SJSA1 (cell line): ENCODE measurements around the gene LPCAT4. TPM values are rescaled to one million over a fixed set of nuclear protein-coding genes. Genes with fewer than 3 reads are reported as not detected.

ENCODE experiments used
- DNase-seq, 2 experiments: peaks; one replicate each; pipeline ENCODE4 v3.0.0-alpha.2; 2015 to 2020; ENCODE audit warnings: low spot score in 2 of 2, low read depth in 1 of 2
- H3K27ac ChIP-seq: fragments of 250-450 bp; sonication (Bioruptor Pico); 2 replicates; pipeline ENCODE4 v1.5.1; 2020; ENCODE audit warnings: mild to moderate bottlenecking, moderate library complexity
- H3K27me3 ChIP-seq: fragments of 250-450 bp; sonication (Bioruptor Pico); replicated peaks from 2 replicates; pipeline ENCODE4 v1.5.1; 2020; ENCODE audit warnings: mild to moderate bottlenecking, moderate library complexity
- H3K36me3 ChIP-seq: fragments of 250-450 bp; sonication (Bioruptor Pico); 2 replicates; pipeline ENCODE4 v1.5.1; 2020; ENCODE audit warnings: mild to moderate bottlenecking
- H3K4me1 ChIP-seq: fragments of 250-450 bp; sonication (Bioruptor Pico); replicated peaks from 2 replicates; pipeline ENCODE4 v1.6.1; 2021; ENCODE audit warnings: mild to moderate bottlenecking
- H3K4me3 ChIP-seq: fragments of 250-450 bp; sonication (Bioruptor Pico); 2 replicates; pipeline ENCODE4 v1.5.1; 2020; ENCODE audit warnings: mild to moderate bottlenecking
- H3K9me3 ChIP-seq: fragments of 250-450 bp; sonication (Bioruptor Pico); replicated peaks from 2 replicates; pipeline ENCODE4 v1.5.1; 2020; ENCODE audit warnings: mild to moderate bottlenecking
- total RNA-seq: library from RNA; depleted of rRNA; stranded (reverse); fragments of >200 nt; shearing (Covaris generic); gene quantifications from 2 replicates; pipeline ENCODE4 v1.2.3, GENCODE V29; 2014

The LPCAT4 gene
- total RNA-seq, 1 experiment from 2014 or later: 7.5 TPM

DNA sequence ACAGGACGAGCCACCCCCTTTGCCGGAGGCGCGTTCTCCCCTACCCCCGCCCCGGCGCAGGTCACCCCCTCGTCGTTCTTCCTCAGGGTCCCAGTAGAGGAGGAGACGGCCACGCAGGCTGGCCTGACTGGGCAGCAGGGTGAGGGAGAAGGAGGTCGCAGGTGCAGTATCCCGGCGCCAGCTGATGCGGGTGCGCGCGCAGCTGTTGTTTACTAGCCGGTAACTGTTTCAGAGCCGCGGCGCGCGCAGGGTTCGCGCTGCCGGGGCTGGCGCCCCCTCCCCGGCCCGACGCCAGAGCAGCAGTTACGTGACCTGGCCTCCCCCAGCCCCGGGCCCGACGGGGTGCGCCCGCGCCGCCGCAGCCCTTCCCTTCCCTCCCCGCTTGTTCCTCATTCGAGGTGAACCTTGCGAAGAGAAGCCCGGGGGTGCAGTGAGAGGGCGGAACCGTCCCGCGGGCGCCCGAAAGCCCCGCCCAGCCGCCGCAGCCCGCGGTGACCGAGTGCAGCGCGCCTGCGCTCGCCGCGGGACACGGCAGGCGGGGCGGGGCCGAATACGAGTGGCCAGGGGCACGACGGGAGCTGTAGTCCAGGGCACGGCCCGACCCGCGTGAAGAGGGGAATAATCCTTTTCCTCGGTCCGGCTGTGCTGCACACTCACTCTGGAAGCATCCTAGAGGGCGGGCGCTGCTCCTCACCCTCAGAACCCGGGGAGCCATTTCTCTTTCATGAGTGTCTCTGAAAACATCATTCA, 29.3 kb downstream of the LPCAT4 start, which contains the start of gene SLC12A6:
Gene SLC12A6 (minus strand): TSS at position 225 of the 750 bp plus-strand sequence. CDS start 1,101 bp downstream, outside the sequence.
- peak within 1 kb of the TSS; percentile 45; the same call in 1 of the 2 replicates for H3K27ac ChIP-seq
- H3K4me3 ChIP-seq: peak within 1 kb of the TSS; percentile 94
- peaks cover 27% of the 10 kb centered on the region for H3K36me3 ChIP-seq
- H3K27me3 ChIP-seq: no peaks in the 10 kb centered on the region
- DNase-seq: peak; percentile 88 to 93
- H3K4me1 ChIP-seq: no peaks in the 10 kb centered on the region; the same call in none of the 2 replicates
- no peaks in the 10 kb centered on the region for H3K9me3 ChIP-seq

DNA sequence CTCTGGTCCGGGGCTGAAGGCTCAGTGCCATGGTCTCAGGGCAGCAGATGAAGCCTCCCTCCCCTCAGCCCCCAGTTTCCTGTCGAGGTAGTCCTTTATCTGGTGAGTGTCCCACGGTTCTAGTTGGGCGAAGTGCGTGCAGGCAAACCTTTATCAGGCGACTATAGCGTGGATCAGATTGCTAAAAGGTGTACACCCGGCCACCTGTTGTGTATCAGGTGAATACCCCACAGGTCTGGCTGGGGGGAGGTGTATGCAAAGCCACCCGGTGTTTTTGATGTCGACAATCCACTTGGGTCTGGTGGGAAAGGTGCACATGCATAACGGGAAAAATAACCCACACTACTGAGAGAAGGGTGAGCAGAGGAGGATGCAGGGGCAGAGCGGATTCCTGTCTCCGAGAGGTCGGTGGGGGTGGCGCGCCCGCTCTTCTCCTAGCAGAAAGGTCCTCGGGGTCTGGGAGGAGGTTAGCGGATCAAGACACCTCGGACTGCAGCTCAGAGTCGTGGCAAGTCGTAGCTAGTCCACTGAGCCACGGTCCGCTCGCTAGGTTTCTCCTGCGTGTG, 29.9 kb downstream of the LPCAT4 start:
- DNase-seq: no peak
- Histone ChIP-seq H3K27ac (no peak overlapping the region), H3K4me3 (peak overlapping the region; percentile 94), H3K27me3 (no peaks in the 10 kb centered on the region), H3K36me3 (peaks cover 26% of the 10 kb centered on the region), H3K9me3 (no peaks in the 10 kb centered on the region), H3K4me1 (no peaks in the 10 kb centered on the region; the same call in none of the 2 replicates)

DNA sequence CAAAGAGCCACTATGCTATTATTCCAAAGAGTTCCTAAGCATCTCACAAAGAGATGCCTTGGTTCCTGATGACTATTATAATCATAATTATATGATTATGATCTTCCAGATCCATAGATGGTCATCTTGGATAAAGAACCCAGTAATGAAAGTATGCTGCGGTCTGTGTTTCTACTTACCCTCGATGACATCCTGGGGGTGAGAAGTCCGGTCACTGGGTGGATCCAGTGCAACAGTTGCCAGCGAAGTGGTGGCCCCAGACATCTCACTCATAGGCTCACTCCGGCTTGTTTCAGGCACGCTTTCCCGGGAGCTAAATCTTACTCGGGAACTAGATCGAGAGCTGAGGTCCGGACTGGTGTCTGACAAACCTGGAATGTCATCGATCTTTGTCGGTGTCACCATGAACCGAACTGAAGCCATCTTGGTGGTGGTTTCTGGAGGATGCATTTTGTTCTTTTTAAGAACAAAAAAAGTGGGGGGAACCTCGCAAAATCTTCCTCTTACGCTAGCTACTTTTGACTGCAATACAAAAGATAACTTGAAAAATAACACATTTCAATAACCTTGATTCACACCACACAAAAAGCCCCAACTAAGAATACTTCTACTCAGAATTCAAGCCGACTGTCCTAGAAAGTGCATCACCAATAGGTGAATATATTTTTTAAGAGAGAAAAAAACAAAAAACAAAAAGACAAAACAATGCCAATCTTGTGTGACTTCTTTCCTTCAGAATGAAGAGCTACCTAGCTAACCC, 30.6 kb downstream of the LPCAT4 start:
- Histone ChIP-seq H3K4me1 (no peaks in the 10 kb centered on the region; the same call in none of the 2 replicates), H3K9me3 (no peaks in the 10 kb centered on the region), H3K27me3 (no peaks in the 10 kb centered on the region), H3K36me3 (peaks cover 19% of the 10 kb centered on the region), H3K4me3 (no peak overlapping the region), H3K27ac (no peak overlapping the region)
- DNase-seq: no peak

DNA sequence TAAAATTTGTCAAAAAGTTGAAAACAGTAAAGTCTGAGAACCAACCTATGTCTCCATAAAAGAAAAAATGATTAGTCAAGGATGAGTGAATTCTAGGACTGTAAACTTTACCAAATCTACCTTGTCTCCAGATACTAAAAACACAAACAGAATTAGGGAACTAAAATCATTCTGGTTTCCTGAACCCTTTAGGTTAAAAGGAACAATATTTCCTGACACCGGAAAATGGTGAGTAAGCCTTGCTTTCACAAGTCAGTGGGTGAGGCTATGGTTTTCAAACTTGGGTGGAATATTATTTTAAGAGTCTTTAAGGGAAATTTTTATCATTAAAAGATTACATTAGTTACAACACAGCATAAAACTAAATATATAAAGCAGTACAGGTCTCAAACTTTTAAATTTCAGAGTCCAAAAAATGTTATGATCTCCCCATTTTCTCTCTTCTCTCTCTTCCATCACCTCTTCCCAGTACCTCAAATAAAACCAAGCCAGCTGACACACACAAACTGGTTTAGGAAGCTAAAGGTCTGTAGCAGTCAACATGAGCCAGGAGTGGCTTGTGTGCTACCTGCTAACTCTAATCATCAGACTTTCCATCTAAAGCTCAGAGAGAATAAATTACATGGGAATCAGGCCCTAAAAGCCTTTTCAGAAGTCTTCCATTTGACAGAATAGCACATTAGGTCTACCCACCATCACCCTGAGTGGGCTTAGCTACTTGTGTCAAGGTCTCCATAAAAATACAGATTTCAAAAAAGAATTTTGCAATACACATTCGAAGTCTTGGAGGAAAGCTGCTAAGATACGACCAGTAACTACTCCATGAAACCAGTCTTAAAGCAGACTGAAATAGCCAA, 31.6 kb downstream of the LPCAT4 start:
- no peak for DNase-seq
- H3K27ac ChIP-seq: no peak overlapping the region
- H3K9me3 ChIP-seq: no peaks in the 10 kb centered on the region
- no peak overlapping the region for H3K4me3 ChIP-seq
- H3K27me3 ChIP-seq: no peaks in the 10 kb centered on the region
- no peaks in the 10 kb centered on the region; the same call in none of the 2 replicates for H3K4me1 ChIP-seq
- H3K36me3 ChIP-seq: peaks cover 11% of the 10 kb centered on the region

DNA sequence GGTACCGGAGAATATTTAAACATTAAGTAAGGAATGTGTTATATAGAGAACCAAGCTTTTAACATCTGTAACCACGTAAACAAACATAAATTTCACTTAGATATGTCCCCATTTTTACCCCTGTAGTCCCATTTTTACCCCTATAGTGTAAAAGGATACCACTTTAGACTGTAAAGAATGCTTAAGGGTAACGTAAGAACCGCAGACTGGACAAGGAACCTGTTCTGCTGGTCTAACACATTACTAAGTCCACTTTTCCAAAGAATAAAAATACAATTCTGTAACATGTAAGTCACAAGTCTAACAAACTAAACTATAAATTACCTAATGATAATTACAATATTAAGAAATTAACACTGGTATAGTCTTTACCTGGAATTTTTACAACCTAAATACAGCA, 32.3 kb downstream of the LPCAT4 start:
- H3K36me3 ChIP-seq: peaks cover 3% of the 10 kb centered on the region
- H3K4me1 ChIP-seq: no peaks in the 10 kb centered on the region; the same call in none of the 2 replicates
- H3K27ac ChIP-seq: no peak overlapping the region
- H3K27me3 ChIP-seq: no peaks in the 10 kb centered on the region
- H3K9me3 ChIP-seq: no peaks in the 10 kb centered on the region
- DNase-seq: no peak
- H3K4me3 ChIP-seq: no peak overlapping the region

DNA sequence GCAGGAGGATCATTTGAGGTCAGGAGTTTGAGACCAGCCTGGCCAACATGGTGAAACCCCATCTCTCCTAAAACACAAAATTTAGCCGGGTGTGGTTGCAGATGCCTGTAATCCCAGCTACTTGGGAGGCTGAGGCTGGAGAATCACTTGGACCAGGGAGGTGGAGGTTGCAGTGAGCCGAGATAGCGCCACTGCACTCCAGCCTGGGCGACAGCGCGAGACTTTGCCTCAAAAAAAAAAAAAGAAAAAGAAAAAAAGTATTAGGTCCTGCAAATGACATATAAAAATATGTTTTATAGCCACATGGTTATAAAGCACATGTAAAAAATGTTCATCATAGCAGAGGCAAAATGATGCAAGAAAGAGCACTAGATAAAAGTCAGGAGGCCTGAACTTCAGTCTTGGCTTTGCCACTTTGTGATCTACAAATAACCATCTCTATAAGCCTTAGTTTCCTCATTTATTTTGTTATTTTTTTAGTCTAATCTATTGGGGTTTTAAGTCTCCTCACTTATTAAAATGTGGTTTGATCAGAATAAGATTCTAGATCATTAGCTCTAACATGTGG, 34.4 kb downstream of the LPCAT4 start:
- Histone ChIP-seq H3K9me3 (no peaks in the 10 kb centered on the region), H3K4me1 (no peaks in the 10 kb centered on the region; the same call in 1 of the 2 replicates), H3K36me3 (peaks cover 1% of the 10 kb centered on the region), H3K27me3 (no peaks in the 10 kb centered on the region), H3K27ac (no peak overlapping the region), H3K4me3 (no peak overlapping the region)
- DNase-seq: no peak

DNA sequence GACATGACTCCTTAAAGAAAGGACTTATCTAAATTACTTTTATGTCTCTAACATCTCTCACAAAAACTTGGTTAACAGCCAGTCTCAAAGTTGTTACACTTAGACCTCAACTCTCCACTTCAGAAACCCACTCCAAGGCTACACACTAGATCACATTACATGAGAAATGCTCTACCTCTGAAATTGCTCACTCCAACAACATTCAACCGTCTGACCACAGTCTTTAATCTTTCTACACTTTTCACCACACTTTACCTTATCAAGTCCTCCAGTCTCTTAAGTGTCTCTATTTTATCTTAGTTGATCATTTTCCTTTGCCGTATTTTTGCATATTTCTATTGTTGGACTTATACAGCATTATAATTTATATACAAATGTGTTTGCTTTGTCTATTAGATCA, 35.2 kb downstream of the LPCAT4 start:
- Histone ChIP-seq H3K27ac (no peak overlapping the region), H3K4me3 (no peak overlapping the region), H3K9me3 (no peaks in the 10 kb centered on the region), H3K36me3 (no peaks in the 10 kb centered on the region), H3K27me3 (no peaks in the 10 kb centered on the region), H3K4me1 (no peaks in the 10 kb centered on the region)
- DNase-seq: no peak

DNA sequence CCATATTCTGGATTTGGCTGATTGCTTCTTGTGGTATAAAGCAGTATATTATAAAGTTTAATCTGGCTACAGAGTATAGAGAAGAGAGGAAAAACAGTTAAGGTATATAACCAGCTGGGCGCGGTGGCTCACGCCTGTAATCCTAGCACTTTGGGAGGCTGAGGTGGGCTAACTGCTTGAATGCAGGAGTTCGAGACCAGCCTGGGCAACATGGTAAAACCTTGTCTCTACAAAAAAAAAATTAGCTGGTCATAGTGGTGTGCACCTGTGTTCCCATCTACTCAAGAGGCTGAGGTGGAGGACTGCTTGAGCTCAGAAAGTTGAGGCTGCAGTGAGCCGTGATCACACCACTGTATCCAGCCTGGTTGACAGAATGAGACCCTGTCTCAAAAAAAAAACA, 36.7 kb downstream of the LPCAT4 start:
- Histone ChIP-seq H3K9me3 (no peaks in the 10 kb centered on the region), H3K27ac (no peak overlapping the region), H3K4me3 (no peak overlapping the region), H3K27me3 (no peaks in the 10 kb centered on the region), H3K4me1 (no peaks in the 10 kb centered on the region), H3K36me3 (no peaks in the 10 kb centered on the region)
- no peak for DNase-seq

DNA sequence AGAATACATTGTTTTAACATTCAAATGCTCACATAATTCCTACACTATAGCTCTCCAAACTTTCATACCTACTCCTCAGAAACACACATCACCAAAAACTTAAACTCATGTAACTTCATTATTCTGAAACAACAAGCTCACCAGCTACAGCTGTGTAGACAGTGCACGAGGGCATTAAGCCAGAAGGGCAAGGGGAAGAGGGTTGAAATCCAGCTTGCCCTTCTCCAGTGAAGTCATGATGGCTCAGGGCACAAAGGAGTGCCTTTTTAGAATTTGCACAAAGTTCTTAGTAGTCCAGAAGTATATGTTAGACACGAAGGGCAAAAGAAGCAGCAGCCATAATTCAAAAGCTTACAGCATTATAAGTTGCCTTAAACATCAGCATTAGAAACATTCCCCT, 38.0 kb downstream of the LPCAT4 start:
- Histone ChIP-seq H3K4me1 (no peaks in the 10 kb centered on the region), H3K9me3 (no peaks in the 10 kb centered on the region)
- DNase-seq: no peak

DNA sequence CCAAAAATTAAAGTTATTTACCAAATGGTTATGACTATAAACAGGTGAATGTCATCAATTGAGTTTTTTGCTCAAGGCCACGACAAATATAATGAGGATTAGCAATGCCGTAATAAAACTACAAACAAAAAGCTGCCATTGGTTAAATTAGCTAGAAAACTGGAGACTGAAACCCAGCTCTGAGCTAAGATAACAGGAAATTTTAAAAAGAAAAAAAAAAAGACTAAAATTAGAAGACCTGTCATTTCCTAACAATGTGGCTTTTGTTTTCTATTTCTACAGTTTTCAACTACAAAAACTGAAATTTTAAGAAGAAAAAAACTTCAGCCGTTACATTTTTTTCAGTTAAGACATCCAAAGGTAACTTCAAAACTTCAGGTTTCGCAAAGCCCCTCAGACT, 39.1 kb downstream of the LPCAT4 start:
- Histone ChIP-seq H3K4me3 (no peak overlapping the region), H3K36me3 (no peaks in the 10 kb centered on the region), H3K4me1 (no peaks in the 10 kb centered on the region), H3K9me3 (no peaks in the 10 kb centered on the region), H3K27me3 (no peaks in the 10 kb centered on the region), H3K27ac (no peak overlapping the region)
- DNase-seq: no peak

More for the DNA sequence above, 38.0 kb downstream of the LPCAT4 start:
- Histone ChIP-seq H3K27me3 (no peaks in the 10 kb centered on the region), H3K36me3 (no peaks in the 10 kb centered on the region), H3K4me3 (no peak overlapping the region), H3K27ac (no peak overlapping the region)

DNA sequence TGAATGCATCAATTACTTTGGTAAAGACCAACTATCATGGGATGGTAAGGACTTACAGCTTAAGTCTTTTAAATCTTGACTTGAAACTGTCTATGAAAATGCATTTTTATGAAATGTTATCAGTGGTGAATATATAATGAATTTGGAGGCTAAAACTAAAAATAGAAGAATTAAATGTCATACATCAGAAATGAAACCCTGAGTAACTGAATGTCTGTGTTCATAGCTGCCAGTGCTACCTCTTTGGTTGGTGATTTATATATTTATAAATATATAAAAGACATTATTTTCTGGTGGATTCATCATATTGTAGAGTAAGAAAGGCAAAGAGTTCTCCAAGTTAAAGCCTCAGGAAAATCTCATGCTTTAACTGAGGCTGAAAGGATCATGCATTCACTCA, 41.6 kb downstream of the LPCAT4 start:
- DNase-seq: no peak
- Histone ChIP-seq H3K9me3 (no peaks in the 10 kb centered on the region), H3K27ac (no peak overlapping the region), H3K4me1 (no peaks in the 10 kb centered on the region), H3K27me3 (no peaks in the 10 kb centered on the region), H3K36me3 (no peaks in the 10 kb centered on the region), H3K4me3 (no peak overlapping the region)

DNA sequence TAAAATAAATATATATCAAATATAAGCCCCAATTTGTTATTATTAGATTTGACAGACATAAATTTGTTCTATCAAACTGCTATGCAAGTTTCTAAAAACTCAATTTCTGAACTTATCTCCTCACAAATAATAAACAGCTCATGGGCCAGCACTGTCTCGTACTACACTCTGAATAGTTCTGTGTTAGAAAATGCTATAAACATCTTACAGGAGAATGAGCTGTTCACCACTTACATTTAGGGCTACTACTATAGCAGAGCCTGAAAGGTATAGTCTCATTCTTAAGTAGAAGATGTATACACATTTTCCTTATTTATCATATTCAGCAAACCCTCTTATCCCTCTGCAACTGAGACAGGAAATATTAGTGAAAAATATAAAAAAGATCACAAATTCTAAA, 42.1 kb downstream of the LPCAT4 start:
- Histone ChIP-seq H3K27ac (no peak overlapping the region), H3K27me3 (no peaks in the 10 kb centered on the region), H3K36me3 (no peaks in the 10 kb centered on the region), H3K4me3 (no peak overlapping the region), H3K4me1 (no peaks in the 10 kb centered on the region), H3K9me3 (no peaks in the 10 kb centered on the region)
- DNase-seq: no peak

DNA sequence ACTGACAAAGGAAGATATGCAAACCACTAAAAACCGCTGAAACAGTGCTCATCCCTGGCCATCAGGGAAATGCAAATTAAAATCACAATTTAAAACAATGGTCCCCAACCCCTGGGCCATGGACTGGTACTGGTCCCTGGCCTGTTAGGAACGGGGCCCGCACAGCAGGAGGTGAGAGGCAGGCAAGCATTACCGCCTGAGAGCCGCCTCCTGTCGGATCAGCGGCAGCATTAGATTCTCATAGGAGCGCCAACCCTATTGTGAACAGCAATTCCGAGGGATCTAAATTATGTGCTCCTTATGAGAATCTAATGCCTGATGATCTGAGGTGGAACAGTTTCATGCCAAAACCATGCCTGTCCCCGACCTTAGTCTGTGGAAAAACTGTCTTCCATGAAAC, 43.8 kb downstream of the LPCAT4 start:
- Histone ChIP-seq H3K4me3 (no peak overlapping the region), H3K9me3 (no peaks in the 10 kb centered on the region), H3K4me1 (no peaks in the 10 kb centered on the region), H3K27me3 (no peaks in the 10 kb centered on the region), H3K27ac (no peak overlapping the region), H3K36me3 (no peaks in the 10 kb centered on the region)
- DNase-seq: no peak
